Lower lobe of right lung (tissue), 2 donors: ENCODE data around the gene SPATA20. TPM values are rescaled to one million over a fixed set of nuclear protein-coding genes. Genes with fewer than 3 reads are reported as not detected.

Experiments used
- ATAC-seq, 2 donors: fragments of 200-7000 bp; cut with Tn5 transposase; one replicate each; pipeline ENCODE4 v1.9.1; 2020 to 2022; ENCODE audit warnings: mild to moderate bottlenecking in 2 of 2, moderate library complexity in 2 of 2
- DNase-seq: peaks from one replicate; pipeline ENCODE4 v3.0.0-alpha.2; 2020
- H3K27ac ChIP-seq: fragments of 200-600 bp; one replicate; pipeline ENCODE4 v1.8.0; 2022
- H3K27me3 ChIP-seq: fragments of 200-600 bp; one replicate; pipeline ENCODE4 v1.8.0; 2022; ENCODE audit warnings: low read depth
- H3K36me3 ChIP-seq: fragments of 200-600 bp; one replicate; pipeline ENCODE4 v1.8.0; 2022; ENCODE audit warnings: mild to moderate bottlenecking
- H3K4me1 ChIP-seq: fragments of 200-600 bp; one replicate; pipeline ENCODE4 v1.8.0; 2022
- H3K4me3 ChIP-seq: fragments of 200-600 bp; one replicate; pipeline ENCODE4 v1.8.0; 2022; ENCODE audit warnings: mild to moderate bottlenecking
- H3K9me3 ChIP-seq: fragments of 200-600 bp; one replicate; pipeline ENCODE4 v1.8.0; 2022
- CTCF ChIP-seq: fragments of 200-600 bp; IDR thresholded peaks from one replicate; pipeline ENCODE4 v1.8.0; 2022; ENCODE audit warnings: antibody characterized with exemption, mild to moderate bottlenecking
- intact Hi-C: fragments of 100-400 bp; cut with DNase I; formaldehyde crosslinking; loops from one replicate; pipeline ENCODE4 v1.11.0; 2022
- total RNA-seq: library from RNA; stranded (reverse); fragmentation: NEBNext Ultra II Directional; extraction: Animal tissue kit (Norgen Biotek cat#: 25700); gene quantifications from one replicate; pipeline ENCODE4 v1.2.1, GENCODE V29; 2021
- donor health status: DM: no; HTN: yes; CAD: no; lungs with severe emphysema.

The SPATA20 gene
- total RNA-seq, 1 donor from 2014 or later: 29.7 TPM

DNA sequence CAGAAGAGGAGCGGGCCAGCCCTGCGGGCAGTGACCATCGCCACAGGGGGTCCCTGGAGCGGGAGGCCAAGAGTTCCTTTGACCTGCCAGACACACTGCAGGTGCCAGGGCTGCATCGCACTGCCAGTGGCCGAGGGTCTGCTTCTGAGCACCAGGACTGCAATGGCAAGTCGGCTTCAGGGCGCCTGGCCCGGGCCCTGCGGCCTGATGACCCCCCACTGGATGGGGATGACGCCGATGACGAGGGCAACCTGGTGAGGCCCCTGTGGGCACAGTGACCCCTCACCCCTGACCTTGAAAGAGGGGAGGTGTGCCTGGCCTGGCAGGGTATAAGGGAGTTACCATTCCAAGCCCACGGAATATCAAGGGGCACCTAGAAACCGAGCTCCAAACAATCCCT lies 52.6 kb downstream of the SPATA20 start:
- H3K27me3 ChIP-seq: peaks cover 16% of the 10 kb centered on the region
- no peaks in the 10 kb centered on the region for H3K36me3 ChIP-seq
- no peak for TF ChIP-seq CTCF
- ATAC-seq (no peak), DNase-seq (no peak)
- peaks cover 6% of the 10 kb centered on the region for H3K4me1 ChIP-seq
- H3K9me3 ChIP-seq: no peaks in the 10 kb centered on the region
- H3K27ac ChIP-seq: no peak overlapping the region
- intact Hi-C loops: no loop called here
- H3K4me3 ChIP-seq: no peak overlapping the region

DNA sequence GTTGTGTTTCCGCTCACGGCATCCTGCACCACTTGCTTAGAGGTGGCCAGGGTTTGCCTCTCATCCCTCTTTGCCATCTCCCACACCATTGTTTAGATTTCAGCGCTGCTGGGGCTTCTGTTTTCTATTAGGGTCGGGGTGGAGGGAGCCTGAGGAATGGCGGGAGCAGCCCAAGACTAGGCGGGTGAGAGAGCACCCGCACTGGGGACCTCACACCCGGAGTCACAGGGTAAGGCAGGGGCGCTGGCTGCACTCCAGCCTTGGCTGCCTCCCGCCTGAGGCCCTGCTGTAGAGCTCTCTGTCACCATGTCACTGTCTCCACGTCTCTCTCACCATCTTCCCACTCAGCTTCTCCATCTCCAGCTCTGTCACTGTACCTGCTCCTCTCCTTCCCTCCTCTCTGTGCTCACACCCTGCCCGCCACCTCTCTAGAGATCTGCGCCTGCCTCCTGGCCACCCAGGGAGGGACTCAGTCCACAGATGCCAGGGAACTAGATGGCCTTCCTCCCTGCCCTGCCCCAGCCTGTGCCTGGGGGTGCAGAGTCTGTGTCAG lies 54.9 kb downstream of the SPATA20 start:
- intact Hi-C loops: no loop called here
- Histone ChIP-seq H3K4me1 (peaks cover 17% of the 10 kb centered on the region), H3K27ac (no peak overlapping the region), H3K9me3 (no peaks in the 10 kb centered on the region), H3K27me3 (peaks cover 19% of the 10 kb centered on the region), H3K4me3 (no peak overlapping the region), H3K36me3 (no peaks in the 10 kb centered on the region)
- ATAC-seq (no peak), DNase-seq (no peak)
- no peak for TF ChIP-seq CTCF

GRCh38 chr17:50602836-50603235 lies 55.9 kb downstream of the SPATA20 start:
- peaks cover 17% of the 10 kb centered on the region for H3K4me1 ChIP-seq
- no peak for TF ChIP-seq CTCF
- H3K27ac ChIP-seq: no peak overlapping the region
- H3K27me3 ChIP-seq: peaks cover 19% of the 10 kb centered on the region
- DNase-seq: no peak
- H3K4me3 ChIP-seq: no peak overlapping the region
- intact Hi-C loops: no loop called here
- H3K36me3 ChIP-seq: no peaks in the 10 kb centered on the region
- ATAC-seq: no peak
- H3K9me3 ChIP-seq: no peaks in the 10 kb centered on the region

DNA sequence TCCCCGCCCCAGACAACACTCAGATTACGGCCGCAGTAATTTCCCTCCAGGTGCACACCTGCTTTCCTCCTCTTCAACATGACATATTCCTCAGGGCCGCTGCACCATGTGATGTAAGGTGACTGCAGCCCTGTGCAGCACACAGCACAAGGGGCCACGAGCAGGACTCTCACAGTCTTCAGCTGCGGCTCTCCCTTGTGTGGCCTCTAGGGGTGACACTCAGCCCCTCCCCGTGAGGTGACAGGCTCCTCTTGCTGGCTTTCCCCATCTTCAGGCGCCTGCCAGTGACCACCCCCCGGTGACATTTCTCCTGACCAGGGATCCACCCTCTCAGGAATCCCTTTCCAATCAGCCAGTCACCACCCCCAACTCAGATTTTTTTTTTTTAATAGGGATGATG lies 56.4 kb downstream of the SPATA20 start:
- no peak for TF ChIP-seq CTCF
- Histone ChIP-seq H3K36me3 (no peaks in the 10 kb centered on the region), H3K4me3 (no peak overlapping the region), H3K4me1 (peaks cover 17% of the 10 kb centered on the region), H3K27me3 (peaks cover 19% of the 10 kb centered on the region), H3K9me3 (no peaks in the 10 kb centered on the region), H3K27ac (no peak overlapping the region)
- intact Hi-C loops: no loop called here
- ATAC-seq (no peak), DNase-seq (no peak)

DNA sequence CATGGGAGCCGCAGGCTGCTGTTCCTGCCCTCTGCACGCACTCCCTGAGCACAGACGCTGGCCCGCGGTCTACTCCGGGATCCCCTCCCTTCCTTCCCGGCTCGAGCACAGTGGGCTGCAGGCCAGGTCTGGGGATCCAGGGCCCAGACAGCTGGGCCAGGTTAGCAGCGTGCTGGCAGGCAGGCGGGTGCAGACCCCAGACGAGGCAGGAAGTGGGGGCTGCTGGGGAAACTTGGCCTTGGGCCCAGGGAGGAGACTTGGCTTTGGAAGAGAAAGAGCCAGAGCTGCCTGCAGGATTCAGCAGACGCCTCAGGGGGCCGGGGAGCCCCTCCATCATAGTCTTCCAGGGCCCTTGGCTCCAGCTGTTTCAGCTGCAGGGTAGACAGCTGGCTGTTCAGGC lies 57.5 kb downstream of the SPATA20 start:
- Histone ChIP-seq H3K27me3 (peaks cover 19% of the 10 kb centered on the region), H3K4me3 (no peak overlapping the region), H3K36me3 (no peaks in the 10 kb centered on the region), H3K4me1 (peaks cover 17% of the 10 kb centered on the region), H3K9me3 (no peaks in the 10 kb centered on the region), H3K27ac (no peak overlapping the region)
- intact Hi-C loops: no loop called here
- ATAC-seq (peak; percentile 44 to 70), DNase-seq (peak; percentile 57)
- TF ChIP-seq CTCF: no peak

- no peak for TF ChIP-seq CTCF
- ATAC-seq: no peak
These were observed 58.5 kb downstream of the SPATA20 start for GRCh38 chr17:50605429-50605828.

More at GRCh38 chr17:50605429-50605828, 58.5 kb downstream of the SPATA20 start:
- H3K9me3 ChIP-seq: no peaks in the 10 kb centered on the region
- no peaks in the 10 kb centered on the region for H3K36me3 ChIP-seq
- intact Hi-C loops: no loop called here
- no peak overlapping the region for H3K27ac ChIP-seq
- DNase-seq: no peak
- peaks cover 19% of the 10 kb centered on the region for H3K27me3 ChIP-seq
- H3K4me1 ChIP-seq: peaks cover 17% of the 10 kb centered on the region
- H3K4me3 ChIP-seq: no peak overlapping the region
